Right lobe of liver (tissue), 6 donors: Measurements from ENCODE around the gene UBE2M. TPM values are rescaled to one million over a fixed set of nuclear protein-coding genes. Genes with fewer than 3 reads are reported as not detected.
"Not testable (repeated sequence)": the region's sequence is repeated elsewhere in the genome, so short reads cannot be mapped to it uniquely, and the experiment has no call there.

Source experiments
- ATAC-seq, 4 donors: fragments of 200-7000 bp; cut with Tn5 transposase; one replicate each; pipeline ENCODE4 v1.9.1; 2020; ENCODE audit warnings: mild to moderate bottlenecking in 4 of 4, moderate library complexity in 4 of 4
- DNase-seq, 3 donors: peaks; one replicate each; pipeline ENCODE4 v3.0.0-alpha.2; 2020
- H3K27ac ChIP-seq, 3 donors: fragments of 200-600 bp; one replicate each; pipeline ENCODE4 v1.8.0; 2022
- H3K27me3 ChIP-seq, 2 donors: fragments of 200-600 bp; one replicate each; pipeline ENCODE4 v1.8.0; 2022
- H3K36me3 ChIP-seq, 4 donors: fragments of 200-600 bp; sonication (generic) in 1 of 4; one replicate each; pipeline versions ENCODE4 v1.5.1 to v1.8.0; 2017 to 2022; ENCODE audit warnings: control low read depth in 1 of 4
- H3K4me1 ChIP-seq, 4 donors: fragments of 200-600 bp; sonication (generic) in 1 of 4; one replicate each; pipeline versions ENCODE4 v1.5.1 to v1.8.0; 2017 to 2022; ENCODE audit warnings: control low read depth in 1 of 4
- H3K4me3 ChIP-seq, 3 donors: fragments of 200-600 bp; one replicate each; pipeline ENCODE4 v1.8.0; 2022
- H3K9me3 ChIP-seq, 4 donors: fragments of 200-600 bp; sonication (generic) in 1 of 4; one replicate each; pipeline versions ENCODE4 v1.5.1 to v1.8.0; 2017 to 2022; ENCODE audit warnings: control low read depth in 1 of 4
- POLR2A ChIP-seq: fragments of 450-650 bp; IDR thresholded peaks from one replicate; pipeline ENCODE4 v1.6.1; 2017; ENCODE audit warnings: antibody characterized with exemption, mild to moderate bottlenecking
- WGBS: methylation state at CpG from one replicate; pipeline ENCODE4 v1.1.6; 2018; ENCODE audit warnings: low coverage, low lambda C conversion rate; ENCODE audit not compliant: insufficient coverage; ENCODE audit errors: missing lambda C conversion rate; 5-methylcytosine and 5-hydroxymethylcytosine counted together
- intact Hi-C, 2 donors: fragments of 100-400 bp; cut with DNase I; formaldehyde crosslinking; loops; one replicate each; pipeline versions ENCODE4 v1.11.2 to v1.14.1; 2022
- long read RNA-seq: library from polyadenylated mRNA; unstranded; transcript quantifications from one replicate; pipeline ENCODE4 v2.0.0, GENCODE V29; 2019
- total RNA-seq, 6 experiments: library from RNA; depleted of rRNA in 2 of 6; stranded (reverse); fragments of >200 nt in 2 of 6; fragmentation: NEBNext Ultra II Directional in 3 of 6; extraction: Animal tissue kit (Norgen Biotek cat#: 25700) in 3 of 6; gene quantifications; one replicate each; pipeline versions ENCODE4 v1.1.0 to v1.2.4, GENCODE V29; 2016 to 2023
- TF ChIP-seq, protein P1 (sequence below), 4 donors: fragments of 200-600 bp in 3 of 4; fragments of 450-650 bp in 1 of 4; IDR thresholded peaks; one replicate each; pipeline versions ENCODE4 v1.5.1 to v1.8.0; 2016 to 2022; ENCODE audit warnings: antibody characterized with exemption in 4 of 4, mild to moderate bottlenecking in 2 of 4
- donor health status: DM: no; HTN: yes; CAD: no.
- donor health status: DM: no; HTN: no; CAD: no.
- donor health status: DM: no; HTN: no; CAD: no.
- donor health status: DM: no; HTN: yes; CAD: no.
- donor health status: DM: no; HTN: yes; CAD: no.

The UBE2M gene
- total RNA-seq: 10 to 100 TPM; 16.0 to 23.5 (median 20.7) TPM
- long read RNA-seq, partial matches to known transcripts: 0 of 3 reads
- long read RNA-seq, other reads (novel, unspliced or antisense): 0 of 3 reads

DNA sequence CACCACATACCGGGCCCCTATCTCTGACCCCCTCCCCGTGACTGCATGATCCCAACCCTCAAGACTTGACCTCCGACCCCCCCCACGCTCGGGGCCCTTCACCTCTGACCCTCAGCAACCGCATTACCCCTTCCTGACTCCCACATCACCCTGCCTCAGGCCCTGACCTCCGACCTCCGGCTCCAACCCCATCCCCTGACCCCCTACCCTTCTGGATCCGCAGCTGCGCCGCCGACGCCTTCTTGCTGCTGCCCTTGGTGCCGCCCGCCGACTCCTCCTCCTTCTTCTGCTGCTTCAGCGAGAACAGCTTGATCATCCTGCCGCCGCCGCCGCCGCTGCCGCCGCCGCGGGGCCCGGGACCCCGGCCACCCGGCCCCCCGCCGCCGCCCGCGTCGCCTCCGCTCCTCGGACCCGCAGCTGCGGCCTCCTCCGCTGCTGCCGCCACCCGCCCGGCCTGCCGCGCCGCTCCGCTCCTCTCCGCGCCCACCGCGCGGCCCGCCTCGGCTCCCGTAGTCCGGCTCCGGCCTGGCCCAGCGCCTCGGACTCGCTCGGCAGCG, at the start of gene UBE2M:
TSS of gene UBE2M (minus strand) at position 546 of the 557 bp plus-strand sequence. CDS start at position 316, 230 bp downstream.
- peak; percentile 70 to 82 (median 72) for DNase-seq
- intact Hi-C loops: no loop called here
- no peaks in the 10 kb centered on the region for H3K9me3 ChIP-seq
- peaks cover 0 to 16% (median 2%) of the 10 kb centered on the region in 4 donors for H3K36me3 ChIP-seq
- H3K27me3 ChIP-seq: no peaks in the 10 kb centered on the region
- peak within 1 kb of the TSS; percentile 98 to 100 (median 99) for H3K27ac ChIP-seq
- WGBS: 2% methylated on average over 35 of the region's 62 CpGs
- peak within 1 kb of the TSS; percentile 72 to 95 (median 89) for H3K4me3 ChIP-seq
- ATAC-seq: no peak
- H3K4me1 ChIP-seq: peaks cover 0 to 46% (median 13%) of the 10 kb centered on the region in 4 donors
- no peak for TF ChIP-seq POLR2A
- TF ChIP-seq, protein P1, sequence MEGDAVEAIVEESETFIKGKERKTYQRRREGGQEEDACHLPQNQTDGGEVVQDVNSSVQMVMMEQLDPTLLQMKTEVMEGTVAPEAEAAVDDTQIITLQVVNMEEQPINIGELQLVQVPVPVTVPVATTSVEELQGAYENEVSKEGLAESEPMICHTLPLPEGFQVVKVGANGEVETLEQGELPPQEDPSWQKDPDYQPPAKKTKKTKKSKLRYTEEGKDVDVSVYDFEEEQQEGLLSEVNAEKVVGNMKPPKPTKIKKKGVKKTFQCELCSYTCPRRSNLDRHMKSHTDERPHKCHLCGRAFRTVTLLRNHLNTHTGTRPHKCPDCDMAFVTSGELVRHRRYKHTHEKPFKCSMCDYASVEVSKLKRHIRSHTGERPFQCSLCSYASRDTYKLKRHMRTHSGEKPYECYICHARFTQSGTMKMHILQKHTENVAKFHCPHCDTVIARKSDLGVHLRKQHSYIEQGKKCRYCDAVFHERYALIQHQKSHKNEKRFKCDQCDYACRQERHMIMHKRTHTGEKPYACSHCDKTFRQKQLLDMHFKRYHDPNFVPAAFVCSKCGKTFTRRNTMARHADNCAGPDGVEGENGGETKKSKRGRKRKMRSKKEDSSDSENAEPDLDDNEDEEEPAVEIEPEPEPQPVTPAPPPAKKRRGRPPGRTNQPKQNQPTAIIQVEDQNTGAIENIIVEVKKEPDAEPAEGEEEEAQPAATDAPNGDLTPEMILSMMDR (IDR thresholded peaks at IDR 0.05): no peak

DNA sequence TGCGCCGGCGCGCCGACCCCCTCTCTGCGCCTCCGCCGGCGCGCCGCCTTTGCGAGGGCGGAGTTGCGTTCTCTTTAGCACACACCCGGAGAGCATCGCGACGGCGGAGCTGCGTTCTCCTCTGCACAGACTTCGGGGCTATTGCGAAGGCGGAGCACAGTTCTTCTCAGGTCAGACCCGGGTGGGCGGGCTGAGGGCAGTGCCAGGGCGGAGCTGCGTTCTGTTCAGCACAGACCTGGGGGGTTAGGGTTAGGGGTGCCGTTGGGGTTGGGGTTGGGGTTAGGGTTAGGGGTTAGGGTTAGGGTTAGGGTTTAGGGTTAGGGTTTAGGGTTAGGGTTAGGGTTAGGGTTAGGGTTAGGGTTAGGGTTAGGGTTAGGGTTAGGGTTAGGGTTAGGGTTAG, 48.8 kb upstream of the UBE2M start:
- DNase-seq (peak in 2 of 3 donors; percentile 21 to 53), ATAC-seq (peak in 1 of 4 donors; percentile 34)
- H3K9me3 ChIP-seq, intact Hi-C loops, H3K4me1 ChIP-seq, H3K36me3 ChIP-seq, H3K27ac ChIP-seq, H3K4me3 ChIP-seq, H3K27me3 ChIP-seq: not testable (repeated sequence)
- WGBS: 88% methylated on average over 23 of the region's 28 CpGs

DNA sequence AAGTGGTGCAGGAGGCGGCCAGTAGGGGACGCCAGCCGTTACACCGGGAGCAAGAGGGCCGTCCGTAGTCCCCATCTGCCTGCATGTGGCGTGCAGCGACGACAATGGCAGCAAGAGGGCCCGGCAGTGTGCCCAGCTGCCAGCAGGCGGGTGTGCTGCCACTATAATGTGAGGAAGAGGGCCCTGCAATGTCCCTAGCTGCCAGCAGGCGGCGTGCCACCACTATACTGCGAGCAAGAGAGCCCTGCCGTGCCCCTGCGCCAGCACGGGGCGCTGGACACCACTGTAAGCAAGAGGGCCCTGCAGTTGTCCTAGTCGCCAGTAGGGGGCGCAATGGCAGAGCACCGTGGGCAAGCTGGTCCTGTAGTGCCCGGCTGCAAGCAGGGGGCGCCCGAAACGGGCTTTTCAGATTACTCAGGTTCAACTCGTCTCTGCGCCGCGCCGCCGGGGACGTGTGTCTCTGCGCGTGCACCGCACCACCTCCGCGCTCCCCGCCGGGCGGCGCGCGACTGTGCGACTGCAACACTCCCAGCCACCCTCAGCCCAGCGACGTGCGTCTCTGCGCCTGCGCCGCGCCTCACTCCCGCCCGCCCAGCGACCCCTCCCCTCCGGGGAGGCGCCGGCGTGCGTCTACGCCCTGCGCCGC, 48.0 kb upstream of the UBE2M start:
- H3K27me3 ChIP-seq, H3K27ac ChIP-seq, H3K4me3 ChIP-seq, H3K9me3 ChIP-seq, H3K4me1 ChIP-seq, ATAC-seq, H3K36me3 ChIP-seq, intact Hi-C loops: not testable (repeated sequence)
- TF ChIP-seq, protein P1 (IDR thresholded peaks at IDR 0.05): peak; percentile 8 to 31 (median 18)
- peak in 2 of 3 donors; percentile 16 to 54 for DNase-seq
- WGBS: 78% methylated on average over 38 of the region's 62 CpGs

DNA sequence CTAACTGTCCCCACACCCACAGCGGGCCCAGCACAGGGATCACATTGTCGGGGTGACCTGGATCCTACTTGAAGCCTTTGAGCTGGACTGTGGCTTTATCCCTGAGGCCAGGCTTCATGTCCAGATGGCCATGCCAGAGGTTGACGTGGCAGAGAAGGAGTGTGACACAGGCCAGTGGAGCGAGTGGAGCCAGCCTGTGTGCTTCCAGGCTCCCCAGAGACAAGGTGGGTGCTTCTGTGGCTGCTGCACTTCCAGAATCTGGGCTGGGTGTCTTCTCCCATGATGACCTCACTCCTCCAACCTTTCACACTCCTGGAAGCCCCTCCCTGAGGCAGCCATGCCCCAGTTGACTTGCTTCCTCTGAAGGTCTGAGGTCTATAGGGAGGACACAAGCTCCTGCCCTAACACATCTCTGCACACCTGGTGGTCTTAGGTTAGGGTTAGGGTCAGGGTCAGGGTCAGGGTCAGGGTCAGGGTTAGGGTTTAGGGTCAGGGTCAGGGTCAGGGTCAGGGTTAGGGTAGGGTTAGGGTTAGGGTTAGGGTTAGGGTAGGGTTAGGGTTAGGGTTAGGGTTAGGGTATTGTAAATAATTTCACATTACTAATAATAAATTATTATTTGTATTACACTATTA, 27.8 kb upstream of the UBE2M start:
- Histone ChIP-seq H3K9me3 (no peaks in the 10 kb centered on the region), H3K27ac (no peak overlapping the region), H3K27me3 (no peaks in the 10 kb centered on the region), H3K4me1 (no peaks in the 10 kb centered on the region), H3K36me3 (peaks cover 0 to 10% (median 0%) of the 10 kb centered on the region in 4 donors), H3K4me3 (no peak overlapping the region)
- intact Hi-C loops: no loop called here
- WGBS: no CpG with 5 or more reads among the region's 4 CpGs
- DNase-seq (peak in 1 of 3 donors; percentile 5), ATAC-seq (peak in 1 of 4 donors; percentile 24)
- TF ChIP-seq, protein P1 (IDR thresholded peaks at IDR 0.05): no peak
- TF ChIP-seq POLR2A: no peak
